Bronchial epithelial cell (primary cell): ENCODE data around the gene PCSK7. TPM values are rescaled to one million over a fixed set of nuclear protein-coding genes. Genes with fewer than 3 reads are reported as not detected.

Experiments
- DNase-seq: peaks from one replicate; pipeline ENCODE4 v3.0.0-alpha.2; 2010; ENCODE audit warnings: low read depth
- FAIRE-seq: peaks from 2 replicates; lab custom pipeline; 2011; peaks lifted over from hg19 to GRCh38; lab: Jason Lieb, UNC
- H3K27me3 ChIP-seq: 2 replicates; pipeline ENCODE4 v1.5.1; 2011; ENCODE audit warnings: low read length; ENCODE audit not compliant: control insufficient read depth, insufficient read depth
- H3K36me3 ChIP-seq: 2 replicates; pipeline ENCODE4 v1.5.1; 2011; ENCODE audit warnings: low read length; ENCODE audit not compliant: control insufficient read depth, insufficient read depth
- H3K4me3 ChIP-seq: 2 replicates; pipeline ENCODE4 v1.5.1; 2011; ENCODE audit warnings: mild to moderate bottlenecking, low read depth, low read length, control low read depth
- CTCF ChIP-seq: IDR thresholded peaks from 2 replicates; pipeline ENCODE4 v1.5.1; 2011; ENCODE audit warnings: mild to moderate bottlenecking, moderate library complexity, low read length, control low read depth, inconsistent platforms; ENCODE audit not compliant: insufficient read depth, severe bottlenecking
- total RNA-seq: library from RNA; depleted of rRNA; stranded (reverse); fragments of >200 nt; gene quantifications from 2 replicates; pipeline ENCODE4 v1.2.1, GENCODE V29; 2014

Gene PCSK7
- total RNA-seq, 1 donor from 2014 or later = 27.9 TPM

GRCh38 chr11:117179048-117179999 lies 52.5 kb downstream of the PCSK7 start:
- peaks cover 4% of the 10 kb centered on the region for H3K36me3 ChIP-seq
- H3K4me3 ChIP-seq = peak overlapping the region; percentile 77
- no peak for TF ChIP-seq CTCF
- H3K27me3 ChIP-seq = no peaks in the 10 kb centered on the region
- no peak for FAIRE-seq
- no peak for DNase-seq

GRCh38 chr11:117178210-117179034 lies 53.5 kb downstream of the PCSK7 start, which contains the start of gene SIDT2:
TSS of gene SIDT2 (plus strand) at chr11:117178743. CDS start at chr11:117179264, 521 bp downstream.
- Histone ChIP-seq H3K4me3 (peak within 1 kb of the TSS; percentile 77), H3K27me3 (no peaks in the 10 kb centered on the region), H3K36me3 (peaks cover 2% of the 10 kb centered on the region)
- no peak for TF ChIP-seq CTCF
- no peak for FAIRE-seq
- DNase-seq = peak; percentile 83

GRCh38 chr11:117177534-117178209 lies 54.2 kb downstream of the PCSK7 start:
- Histone ChIP-seq H3K27me3 (no peaks in the 10 kb centered on the region), H3K4me3 (peak overlapping the region; percentile 77), H3K36me3 (peaks cover 2% of the 10 kb centered on the region)
- TF ChIP-seq CTCF = no peak
- FAIRE-seq (no peak), DNase-seq (peak; percentile 69)

GRCh38 chr11:117176186-117176585 lies 55.7 kb downstream of the PCSK7 start:
- Histone ChIP-seq H3K4me3 (no peak overlapping the region), H3K36me3 (no peaks in the 10 kb centered on the region), H3K27me3 (no peaks in the 10 kb centered on the region)
- FAIRE-seq = no peak
- TF ChIP-seq CTCF = no peak
- DNase-seq = no peak

- H3K27me3 ChIP-seq = no peaks in the 10 kb centered on the region
- FAIRE-seq (no peak), DNase-seq (no peak)
- TF ChIP-seq CTCF = no peak
- H3K36me3 ChIP-seq = no peaks in the 10 kb centered on the region
- no peak overlapping the region for H3K4me3 ChIP-seq
These were observed 56.1 kb downstream of the PCSK7 start for GRCh38 chr11:117175781-117176180.
